Progenitor cell of endocrine pancreas (in vitro differentiated cells): ENCODE data around the gene TRIM2. TPM values are rescaled to one million over a fixed set of nuclear protein-coding genes. Genes with fewer than 3 reads are reported as not detected.

ENCODE experiments used
- DNase-seq: peaks from one replicate; pipeline ENCODE4 v3.0.0; 2021; ENCODE audit warnings: low spot score; ENCODE audit not compliant: unreplicated experiment
- H3K27ac Mint-ChIP-seq: 2 replicates; pipeline ENCODE4 v1.8.0; 2021; ENCODE audit warnings: mild to moderate bottlenecking, moderate library complexity, mixed read lengths
- H3K27me3 Mint-ChIP-seq: 2 replicates; pipeline ENCODE4 v1.8.0; 2021; ENCODE audit warnings: mixed read lengths
- H3K36me3 Mint-ChIP-seq: 2 replicates; pipeline ENCODE4 v1.8.0; 2022; ENCODE audit warnings: mixed read lengths; ENCODE audit not compliant: insufficient read depth
- H3K4me1 Mint-ChIP-seq: 2 replicates; pipeline ENCODE4 v1.8.0; 2021; ENCODE audit warnings: low read depth, mixed read lengths
- H3K4me3 Mint-ChIP-seq: 2 replicates; pipeline ENCODE4 v1.8.0; 2021; ENCODE audit warnings: low read depth, mild to moderate bottlenecking, moderate library complexity, mixed read lengths
- H3K9me3 Mint-ChIP-seq: 2 replicates; pipeline ENCODE4 v1.8.0; 2021; ENCODE audit warnings: low read depth, mixed read lengths
- CTCF ChIP-seq: fragments of 200-600 bp; sonication (generic); IDR thresholded peaks from one replicate; pipeline ENCODE4 v1.5.0; 2021; ENCODE audit warnings: antibody characterized with exemption, mild to moderate bottlenecking; ENCODE audit not compliant: unreplicated experiment
- total RNA-seq: library from RNA; stranded (reverse); gene quantifications from 2 replicates; pipeline ENCODE4 v1.2.1, GENCODE V29; 2021

The TRIM2 gene
- total RNA-seq, 1 donor from 2014 or later, result 59.6 TPM

- H3K9me3 Mint-ChIP-seq, result no peaks in the 10 kb centered on the region
- peaks cover 14% of the 10 kb centered on the region for H3K4me1 Mint-ChIP-seq
- H3K4me3 Mint-ChIP-seq, result no peak overlapping the region
- H3K27me3 Mint-ChIP-seq, result peaks cover 12% of the 10 kb centered on the region
- no peak for DNase-seq
- H3K27ac Mint-ChIP-seq, result no peak overlapping the region
- TF ChIP-seq CTCF, result no peak
- no peaks in the 10 kb centered on the region for H3K36me3 Mint-ChIP-seq
Measured at GRCh38 chr4:153186046-153186728, 18.1 kb upstream of the TRIM2 start.

DNA sequence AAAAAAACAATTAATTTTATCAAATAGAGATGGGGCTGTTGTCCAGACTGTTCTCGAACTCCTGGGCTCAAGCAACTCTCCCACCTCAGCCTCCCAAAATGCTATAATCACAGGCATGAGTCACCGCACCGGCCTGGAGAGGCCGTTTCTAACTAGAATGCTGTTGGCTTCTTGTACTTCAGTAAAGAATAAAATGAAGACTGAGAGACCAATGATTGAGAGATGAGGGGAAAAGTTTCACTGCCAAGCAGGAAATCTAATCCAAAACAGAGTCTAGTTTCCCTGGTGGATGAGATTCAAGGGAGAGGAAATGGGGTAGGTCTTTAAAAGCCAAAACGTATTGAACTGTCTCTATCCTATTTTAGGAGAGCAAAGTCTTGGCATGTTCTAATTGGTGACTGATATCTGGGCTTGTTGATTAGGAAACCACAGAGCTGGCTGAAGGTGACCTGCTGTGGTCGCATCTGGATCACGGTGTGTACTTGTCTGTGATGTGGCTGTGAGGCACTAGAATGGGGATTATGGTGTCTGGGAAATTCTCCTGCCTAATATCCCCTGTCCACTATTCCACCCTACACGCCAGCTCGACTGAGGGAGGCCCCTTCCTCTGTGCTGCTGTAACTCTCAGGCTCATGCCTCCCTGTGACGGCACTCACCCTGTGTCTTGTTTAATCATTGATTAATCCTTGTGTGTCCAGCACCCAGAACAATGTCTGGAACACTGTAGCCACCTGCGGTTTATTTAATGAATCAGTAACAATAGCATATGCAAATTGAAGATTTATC lies 15.0 kb upstream of the TRIM2 start:
- TF ChIP-seq CTCF, result no peak
- no peak for DNase-seq
- no peaks in the 10 kb centered on the region for H3K9me3 Mint-ChIP-seq
- H3K36me3 Mint-ChIP-seq, result no peaks in the 10 kb centered on the region
- H3K27me3 Mint-ChIP-seq, result peaks cover 12% of the 10 kb centered on the region
- H3K4me1 Mint-ChIP-seq, result peaks cover 12% of the 10 kb centered on the region
- H3K27ac Mint-ChIP-seq, result peak overlapping the region; percentile 92
- peak overlapping the region; percentile 18 for H3K4me3 Mint-ChIP-seq

DNA sequence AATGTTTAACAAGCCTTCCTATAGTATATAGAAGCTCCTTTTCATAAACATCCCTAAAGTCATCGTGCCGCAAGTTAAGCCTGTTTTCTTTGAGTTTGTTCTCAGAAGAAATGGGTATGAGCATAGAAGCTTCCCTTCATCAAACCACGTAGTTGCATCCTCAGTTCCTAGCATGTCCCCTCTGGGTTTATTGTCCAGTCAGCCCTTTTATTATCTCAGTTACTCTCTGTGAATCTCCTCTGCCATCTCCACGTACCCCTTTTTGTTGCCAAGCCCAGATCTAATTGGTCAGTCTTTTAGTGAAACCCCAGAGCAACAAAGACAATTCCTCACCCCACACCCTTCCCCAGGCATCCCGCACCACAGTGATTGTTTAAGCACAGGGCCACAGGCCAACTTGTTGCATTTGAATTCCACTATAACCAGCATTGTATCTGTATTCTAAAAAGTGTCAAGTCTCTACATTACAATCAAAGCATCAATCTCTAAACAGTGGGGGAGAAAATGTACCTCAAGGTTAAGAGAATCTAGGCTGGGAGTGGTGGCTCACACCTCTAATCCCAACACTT lies 12.4 kb upstream of the TRIM2 start:
- TF ChIP-seq CTCF, result no peak
- no peak for DNase-seq
- no peaks in the 10 kb centered on the region for H3K36me3 Mint-ChIP-seq
- H3K27me3 Mint-ChIP-seq, result peaks cover 12% of the 10 kb centered on the region
- peaks cover 12% of the 10 kb centered on the region for H3K4me1 Mint-ChIP-seq
- H3K27ac Mint-ChIP-seq, result no peak overlapping the region
- no peak overlapping the region for H3K4me3 Mint-ChIP-seq
- no peaks in the 10 kb centered on the region for H3K9me3 Mint-ChIP-seq

- H3K27me3 Mint-ChIP-seq, result peaks cover 3% of the 10 kb centered on the region
- H3K4me3 Mint-ChIP-seq, result no peak overlapping the region
- H3K9me3 Mint-ChIP-seq, result no peaks in the 10 kb centered on the region
Measured at GRCh38 chr4:153197301-153197700, 6.9 kb upstream of the TRIM2 start.

More at GRCh38 chr4:153197301-153197700, 6.9 kb upstream of the TRIM2 start:
- no peak for TF ChIP-seq CTCF
- Mint-ChIP-seq H3K36me3 (no peaks in the 10 kb centered on the region), H3K27ac (no peak overlapping the region), H3K4me1 (no peaks in the 10 kb centered on the region)
- DNase-seq, result no peak
